H9 (cell line): Measurements from ENCODE around the gene C1orf74. TPM values are rescaled to one million over a fixed set of nuclear protein-coding genes. Genes with fewer than 3 reads are reported as not detected.

Experiments
- DNase-seq: peaks from one replicate; pipeline ENCODE4 v3.0.0-alpha.2; 2017
- H2AFZ ChIP-seq: one replicate; pipeline ENCODE4 v1.6.1; 2013; ENCODE audit warnings: mild to moderate bottlenecking, low read length, control low read depth, moderate library complexity
- H2AK5ac ChIP-seq: 2 replicates; pipeline ENCODE4 v1.6.1; 2013; ENCODE audit warnings: low read length, control low read depth, mixed read lengths; ENCODE audit not compliant: insufficient read length
- H2BK120ac ChIP-seq: one replicate; pipeline ENCODE4 v1.6.1; 2013; ENCODE audit warnings: low read depth, mild to moderate bottlenecking, low read length, control low read depth, inconsistent platforms; ENCODE audit not compliant: poor library complexity, severe bottlenecking
- H2BK12ac ChIP-seq: 2 replicates; pipeline ENCODE4 v1.6.1; 2013; ENCODE audit warnings: low read length, control low read depth, mixed read lengths, low read depth; ENCODE audit not compliant: insufficient read length
- H2BK15ac ChIP-seq: 2 replicates; pipeline ENCODE4 v1.6.1; 2013; ENCODE audit warnings: low read depth, low read length, control low read depth
- H2BK20ac ChIP-seq: one replicate; pipeline ENCODE4 v1.6.1; 2013; ENCODE audit warnings: low read depth, mild to moderate bottlenecking, low read length, control low read depth, inconsistent platforms; ENCODE audit not compliant: poor library complexity, severe bottlenecking
- H2BK5ac ChIP-seq: 2 replicates; pipeline ENCODE4 v1.6.1; 2013; ENCODE audit warnings: low read length, control low read depth, mixed read lengths; ENCODE audit not compliant: insufficient read length
- H3K14ac ChIP-seq: 2 replicates; pipeline ENCODE4 v1.6.1; 2013; ENCODE audit warnings: low read length, control low read depth; ENCODE audit not compliant: insufficient read depth
- H3K18ac ChIP-seq: 2 replicates; pipeline ENCODE4 v1.6.1; 2013; ENCODE audit warnings: low read depth, mild to moderate bottlenecking, mixed read lengths, low read length, control low read depth; ENCODE audit not compliant: insufficient read length
- H3K23ac ChIP-seq: 2 replicates; pipeline ENCODE4 v1.6.1; 2013; ENCODE audit warnings: low read length, control low read depth, mixed read lengths, low read depth; ENCODE audit not compliant: insufficient read length
- H3K23me2 ChIP-seq: 2 replicates; pipeline ENCODE4 v1.6.1; 2013; ENCODE audit warnings: low read depth, mild to moderate bottlenecking, mixed read lengths, low read length, control low read depth; ENCODE audit not compliant: insufficient read length, poor library complexity, severe bottlenecking
- H3K27ac ChIP-seq: 2 replicates; pipeline ENCODE4 v1.5.1; 2013; ENCODE audit warnings: low read length, control low read depth, mixed read lengths, low read depth; ENCODE audit not compliant: insufficient read length
- H3K27me3 ChIP-seq: 2 replicates; pipeline ENCODE4 v1.6.1; 2013; ENCODE audit warnings: low read length, control low read depth, inconsistent platforms; ENCODE audit not compliant: insufficient read depth
- H3K4ac ChIP-seq: 2 replicates; pipeline ENCODE4 v1.6.1; 2013; ENCODE audit warnings: low read depth, mild to moderate bottlenecking, control low read depth, inconsistent platforms, low read length, moderate library complexity
- H3K4me1 ChIP-seq: 2 replicates; pipeline ENCODE4 v1.6.1; 2013; ENCODE audit warnings: low read length, control low read depth, inconsistent platforms; ENCODE audit not compliant: insufficient read depth
- H3K4me2 ChIP-seq: 2 replicates; pipeline ENCODE4 v1.6.1; 2013; ENCODE audit warnings: low read length, control low read depth, mixed read lengths; ENCODE audit not compliant: insufficient read length, insufficient read depth
- H3K56ac ChIP-seq: 2 replicates; pipeline ENCODE4 v1.6.1; 2013; ENCODE audit warnings: low read depth, mild to moderate bottlenecking, mixed read lengths, low read length, control low read depth; ENCODE audit not compliant: insufficient read length
- H3K79me1 ChIP-seq: 2 replicates; pipeline ENCODE4 v1.6.1; 2013; ENCODE audit warnings: low read depth, mild to moderate bottlenecking, moderate library complexity, low read length, control low read depth, inconsistent platforms; ENCODE audit not compliant: insufficient read depth, poor library complexity, severe bottlenecking
- H3K79me2 ChIP-seq: 2 replicates; pipeline ENCODE4 v1.6.1; 2013; ENCODE audit warnings: low read length, control low read depth, inconsistent platforms; ENCODE audit not compliant: insufficient read depth
- H3K9ac ChIP-seq: 2 replicates; pipeline ENCODE4 v1.6.1; 2013; ENCODE audit warnings: low read length, control low read depth, mixed read lengths; ENCODE audit not compliant: insufficient read length; ENCODE audit errors: extremely low read depth
- H3K9me3 ChIP-seq: one replicate; pipeline ENCODE4 v1.6.1; 2013; ENCODE audit warnings: low read depth, low read length, inconsistent platforms; ENCODE audit not compliant: control insufficient read depth
- H3T11ph ChIP-seq: one replicate; pipeline ENCODE4 v1.6.1; 2013; ENCODE audit warnings: mild to moderate bottlenecking, low read length, control low read depth, inconsistent platforms
- H4K20me1 ChIP-seq: one replicate; pipeline ENCODE4 v1.6.1; 2013; ENCODE audit not compliant: control insufficient read depth, insufficient read length, insufficient read depth
- H4K5ac ChIP-seq: 2 replicates; pipeline ENCODE4 v1.6.1; 2013; ENCODE audit warnings: low read depth, mild to moderate bottlenecking, mixed read lengths, low read length, control low read depth; ENCODE audit not compliant: insufficient read length
- H4K8ac ChIP-seq: replicated peaks from 2 replicates; pipeline ENCODE4 v1.6.1; 2013; ENCODE audit warnings: low read length, control low read depth, mixed read lengths, low read depth; ENCODE audit not compliant: insufficient read length
- H4K91ac ChIP-seq: 2 replicates; pipeline ENCODE4 v1.6.1; 2013; ENCODE audit warnings: low read depth, mild to moderate bottlenecking, moderate library complexity, mixed read lengths, low read length, control low read depth; ENCODE audit not compliant: insufficient read length
- H3K27ac Mint-ChIP-seq, 3 experiments: 2 replicates in 2 of 3; 3 replicates in 1 of 3; pipeline ENCODE4 v1.8.0; 2020 to 2021; ENCODE audit warnings: mixed read lengths in 3 of 3, mild to moderate bottlenecking in 1 of 3, moderate library complexity in 1 of 3
- H3K27me3 Mint-ChIP-seq: 2 replicates; pipeline ENCODE4 v1.8.0; 2021; ENCODE audit warnings: low read depth, mild to moderate bottlenecking, moderate library complexity, mixed read lengths
- H3K36me3 Mint-ChIP-seq, 3 experiments: 2 replicates in 2 of 3; 3 replicates in 1 of 3; pipeline ENCODE4 v1.8.0; 2020 to 2021; ENCODE audit warnings: low read depth in 3 of 3, mixed read lengths in 3 of 3; ENCODE audit not compliant: insufficient read depth in 1 of 3
- H3K4me1 Mint-ChIP-seq, 2 experiments: 2 replicates each; pipeline ENCODE4 v1.8.0; 2020; ENCODE audit warnings: mixed read lengths in 2 of 2
- H3K4me3 Mint-ChIP-seq, 2 experiments: 2 replicates in 1 of 2; 3 replicates in 1 of 2; pipeline ENCODE4 v1.8.0; 2020 to 2021; ENCODE audit warnings: mild to moderate bottlenecking in 2 of 2, mixed read lengths in 2 of 2, moderate library complexity in 1 of 2
- H3K9me3 Mint-ChIP-seq, 2 experiments: 2 replicates in 1 of 2; 3 replicates in 1 of 2; pipeline ENCODE4 v1.8.0; 2020; ENCODE audit warnings: mild to moderate bottlenecking in 2 of 2, mixed read lengths in 2 of 2, moderate library complexity in 1 of 2
- CTCF ChIP-seq: fragments of 200-600 bp; sonication (generic); conservative IDR thresholded peaks from 3 replicates; pipeline ENCODE4 v1.8.0; 2021; ENCODE audit warnings: antibody characterized with exemption, mild to moderate bottlenecking
- WGBS: extraction: QIAGEN DNeasy Blood & Tissue Kit; methylation state at CpG from one replicate; pipeline ENCODE4 v1.1.7; 2013; ENCODE audit warnings: missing lambda C conversion rate, low lambda C conversion rate, mixed read lengths; ENCODE audit not compliant: insufficient read length; ENCODE audit errors: extremely low coverage; 5-methylcytosine and 5-hydroxymethylcytosine counted together
- total RNA-seq: library from RNA; stranded (reverse); gene quantifications from 2 replicates; pipeline ENCODE4 v1.2.1, GENCODE V29; 2021

C1orf74 gene
- total RNA-seq, 1 experiment from 2014 or later, result 2.4 TPM

GRCh38 chr1:209815931-209816341 lies 31.6 kb upstream of the C1orf74 start:
- Histone ChIP-seq H3K4ac (no peak overlapping the region), H3K27ac (no peak overlapping the region), H4K8ac (no peak overlapping the region), H2AK5ac (no peak overlapping the region), H3K23me2 (no peaks in the 10 kb centered on the region), H3K56ac (no peak overlapping the region), H3T11ph (no peak overlapping the region), H3K9me3 (no peaks in the 10 kb centered on the region), H3K27me3 (no peaks in the 10 kb centered on the region; the same call in 1 of the 2 replicates), H2BK20ac (no peak overlapping the region), H3K4me2 (no peak overlapping the region), H4K5ac (no peak overlapping the region), H3K79me2 (no peaks in the 10 kb centered on the region; the same call in 1 of the 2 replicates), H3K18ac (no peak overlapping the region), H3K14ac (no peak overlapping the region), H3K9ac (no peak overlapping the region), H2BK12ac (no peak overlapping the region), H2BK5ac (no peak overlapping the region), H2AFZ (no peak overlapping the region), H3K23ac (no peak overlapping the region), H3K4me1 (no peaks in the 10 kb centered on the region), H2BK15ac (no peak overlapping the region), H4K20me1 (no peaks in the 10 kb centered on the region), H4K91ac (no peak overlapping the region), H3K79me1 (no peaks in the 10 kb centered on the region), H2BK120ac (no peak overlapping the region)
- H3K4me3 Mint-ChIP-seq, result no peak overlapping the region
- no CpG with 5 or more reads among the region's 6 CpGs for WGBS
- H3K36me3 Mint-ChIP-seq, result no peaks in the 10 kb centered on the region
- H3K9me3 Mint-ChIP-seq, result no peaks in the 10 kb centered on the region
- peaks cover 6% of the 10 kb centered on the region in 2 experiments for H3K4me1 Mint-ChIP-seq
- peaks cover 16% of the 10 kb centered on the region for H3K27me3 Mint-ChIP-seq
- H3K27ac Mint-ChIP-seq, result no peak overlapping the region; a peak in 1 of 7 replicates
- no peak for DNase-seq
- TF ChIP-seq CTCF, result no peak
